Measurements from ENCODE around the gene TRIB2.

The TRIB2 gene

DNA sequence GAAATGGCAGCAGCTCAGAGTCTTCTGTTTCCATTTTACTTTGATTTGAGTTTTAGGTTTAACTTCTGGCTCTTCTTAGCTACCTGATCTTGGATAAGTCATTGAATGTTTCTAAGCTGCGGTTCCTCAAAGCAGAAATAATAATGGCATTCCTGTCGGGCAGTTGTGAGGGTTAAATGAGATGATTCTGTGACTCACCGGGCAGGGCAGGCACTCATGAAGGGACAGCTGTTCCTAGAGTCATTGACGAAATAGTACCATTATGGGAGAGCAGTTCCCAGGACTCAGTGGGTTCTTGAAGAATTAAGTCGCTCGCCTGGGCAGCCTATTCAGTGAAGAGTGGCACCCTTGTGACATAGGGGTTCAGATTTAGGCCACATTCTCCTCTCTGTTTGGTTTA lies 10.3 kb downstream of the TRIB2 start:
- peaks cover 88% of the 10 kb centered on the region for H3K4me1 Mint-ChIP-seq
- no peak overlapping the region for H3K4me3 Mint-ChIP-seq
- no peaks in the 10 kb centered on the region for H3K9me3 Mint-ChIP-seq
- H3K27ac Mint-ChIP-seq (ENCODE audit: low read depth): no peak overlapping the region
- ATAC-seq (replicated peaks; ENCODE audit: extremely low read depth, poor library complexity, severe bottlenecking) (no peak), DNase-seq (ENCODE audit: low spot score in 2 of 2) (no peak)
- H3K27me3 Mint-ChIP-seq: no peaks in the 10 kb centered on the region
- peaks cover 33% of the 10 kb centered on the region for H3K36me3 Mint-ChIP-seq (ENCODE audit: insufficient read depth)

DNA sequence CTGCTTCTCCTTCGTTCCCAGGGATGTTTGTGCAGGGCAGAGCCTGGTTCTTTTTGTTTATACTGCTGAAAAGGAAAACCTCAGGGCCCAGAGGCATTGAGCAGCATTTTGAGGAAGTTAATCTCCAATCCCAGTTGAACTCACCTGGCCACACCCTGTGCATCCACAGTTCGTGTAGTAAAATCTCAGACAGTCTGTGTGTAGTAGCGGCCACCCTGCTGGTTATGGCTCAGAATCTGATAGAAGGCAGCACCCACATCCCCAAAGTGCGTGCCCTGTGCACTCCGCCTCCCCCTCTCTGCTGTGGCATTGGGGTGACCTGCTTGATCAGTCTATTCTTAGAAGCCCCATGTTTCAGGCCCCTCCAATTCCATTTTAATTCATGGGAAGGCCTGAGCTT lies 10.9 kb downstream of the TRIB2 start:
- DNase-seq (ENCODE audit: low spot score in 2 of 2) (no peak), ATAC-seq (replicated peaks; ENCODE audit: extremely low read depth, poor library complexity, severe bottlenecking) (no peak)
- Mint-ChIP-seq H3K36me3 (ENCODE audit: insufficient read depth) (peaks cover 34% of the 10 kb centered on the region), H3K27me3 (no peaks in the 10 kb centered on the region), H3K9me3 (no peaks in the 10 kb centered on the region), H3K4me1 (peaks cover 88% of the 10 kb centered on the region), H3K4me3 (peak overlapping the region; percentile 51), H3K27ac (ENCODE audit: low read depth) (peak overlapping the region; percentile 52)

DNA sequence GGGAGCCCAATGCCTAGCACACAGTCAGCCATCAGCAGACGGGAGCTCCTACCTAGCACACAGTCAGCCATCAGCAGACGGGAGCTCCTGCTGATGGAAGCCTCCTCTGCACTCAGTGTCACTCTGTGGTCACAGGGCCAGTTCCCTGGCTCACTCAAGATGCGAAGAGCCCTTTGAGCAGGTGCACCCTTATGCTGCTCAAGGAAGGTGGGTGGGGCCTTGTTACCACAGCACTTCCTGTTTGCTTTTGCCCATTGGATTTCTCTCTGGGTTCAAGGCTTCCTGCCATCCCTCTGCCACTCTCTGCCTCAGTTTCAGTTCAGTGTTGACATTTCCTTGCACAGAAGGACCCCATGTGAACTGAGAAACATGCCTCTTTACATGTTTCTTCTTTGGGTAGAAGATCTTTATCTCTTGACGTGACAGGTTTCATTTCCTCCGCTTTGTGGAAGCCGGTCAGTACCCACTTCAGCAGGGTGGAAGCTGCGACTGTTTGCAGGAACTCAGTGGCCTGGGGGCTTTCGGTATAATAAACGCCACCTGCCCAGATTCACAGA lies 11.6 kb downstream of the TRIB2 start:
- Mint-ChIP-seq H3K4me1 (peaks cover 82% of the 10 kb centered on the region), H3K36me3 (ENCODE audit: insufficient read depth) (peaks cover 32% of the 10 kb centered on the region), H3K9me3 (no peaks in the 10 kb centered on the region), H3K27ac (ENCODE audit: low read depth) (peak overlapping the region; percentile 52), H3K4me3 (peak overlapping the region; percentile 51), H3K27me3 (no peaks in the 10 kb centered on the region)
- DNase-seq (ENCODE audit: low spot score in 2 of 2) (peak; percentile 37 to 56), ATAC-seq (replicated peaks; ENCODE audit: extremely low read depth, poor library complexity, severe bottlenecking) (peak; percentile 79)

DNA sequence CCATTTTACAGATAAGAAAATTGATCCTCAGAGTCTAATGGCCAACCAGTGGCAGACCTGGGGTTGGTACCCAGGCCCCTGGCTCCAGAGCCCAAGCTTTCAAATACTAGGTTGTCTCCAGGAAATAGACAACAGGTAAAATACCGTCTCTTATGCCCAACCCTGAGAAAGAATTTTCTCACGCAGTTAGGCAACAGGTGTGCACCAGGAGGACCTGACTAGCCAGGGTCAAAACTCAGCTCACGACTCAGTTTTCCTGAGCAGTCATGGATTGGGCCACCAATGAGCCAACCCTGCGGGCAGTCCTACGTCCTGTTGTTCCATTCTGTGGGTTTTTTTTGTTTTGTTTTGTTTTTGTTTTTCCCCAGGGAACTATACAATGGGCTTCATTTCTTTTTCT lies 13.5 kb downstream of the TRIB2 start:
- Mint-ChIP-seq H3K27ac (ENCODE audit: low read depth) (no peak overlapping the region), H3K36me3 (ENCODE audit: insufficient read depth) (peaks cover 27% of the 10 kb centered on the region), H3K4me1 (peaks cover 70% of the 10 kb centered on the region), H3K9me3 (no peaks in the 10 kb centered on the region), H3K4me3 (no peak overlapping the region), H3K27me3 (no peaks in the 10 kb centered on the region)
- DNase-seq (ENCODE audit: low spot score in 2 of 2) (no peak), ATAC-seq (replicated peaks; ENCODE audit: extremely low read depth, poor library complexity, severe bottlenecking) (no peak)

DNA sequence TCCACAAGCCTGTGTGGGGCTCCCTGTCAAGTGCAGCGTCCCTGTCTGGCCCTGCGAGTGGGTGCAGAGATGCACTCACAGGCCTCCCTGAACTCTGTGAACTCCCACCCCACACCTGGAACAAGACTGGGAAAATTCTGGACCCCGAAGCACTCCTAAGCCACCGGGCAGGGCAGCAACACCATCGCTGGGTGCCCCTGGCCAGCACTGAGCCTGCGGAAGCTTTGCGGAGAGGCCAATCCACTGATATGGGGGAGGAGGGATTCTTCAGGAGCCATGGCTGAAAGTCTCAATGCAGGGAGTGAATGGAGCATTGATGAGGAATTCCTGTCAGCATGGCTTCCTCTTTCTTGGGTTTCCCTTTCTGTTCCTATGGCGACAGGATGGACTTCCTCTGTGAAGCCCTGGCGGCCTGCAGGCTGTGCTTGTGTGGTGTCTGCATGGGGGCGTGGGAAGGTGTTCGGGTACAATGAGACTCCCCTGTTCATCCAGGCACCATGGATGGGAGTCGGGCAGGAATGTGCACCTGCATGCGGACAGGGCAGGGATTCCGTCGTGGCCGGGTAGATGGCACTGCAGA lies 15.1 kb downstream of the TRIB2 start:
- Mint-ChIP-seq H3K27me3 (no peaks in the 10 kb centered on the region), H3K4me3 (no peak overlapping the region), H3K9me3 (no peaks in the 10 kb centered on the region), H3K4me1 (peaks cover 69% of the 10 kb centered on the region), H3K27ac (ENCODE audit: low read depth) (no peak overlapping the region), H3K36me3 (ENCODE audit: insufficient read depth) (peaks cover 25% of the 10 kb centered on the region)
- DNase-seq (ENCODE audit: low spot score in 2 of 2) (no peak), ATAC-seq (replicated peaks; ENCODE audit: extremely low read depth, poor library complexity, severe bottlenecking) (no peak)

DNA sequence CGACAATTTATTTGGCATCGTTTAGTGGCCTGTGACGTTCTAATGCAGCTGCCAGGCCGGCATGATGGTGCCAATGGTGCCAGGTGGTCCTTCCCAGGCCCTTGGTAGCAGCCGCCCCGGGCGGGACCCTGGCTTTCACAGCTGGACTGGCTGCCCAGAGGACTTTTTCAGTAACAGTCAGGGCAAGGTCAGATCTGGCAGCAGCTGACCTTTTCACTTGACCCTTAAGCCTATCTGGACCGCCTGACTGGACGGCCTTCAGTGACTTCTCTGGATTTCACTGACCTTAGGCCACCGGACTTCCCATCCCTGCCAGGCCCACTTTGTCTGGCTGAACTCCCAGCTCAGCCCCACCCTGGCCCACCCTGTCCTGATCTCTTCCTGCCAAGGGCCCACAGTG lies 15.9 kb downstream of the TRIB2 start:
- Mint-ChIP-seq H3K4me1 (peaks cover 64% of the 10 kb centered on the region), H3K36me3 (ENCODE audit: insufficient read depth) (peaks cover 25% of the 10 kb centered on the region)

DNA sequence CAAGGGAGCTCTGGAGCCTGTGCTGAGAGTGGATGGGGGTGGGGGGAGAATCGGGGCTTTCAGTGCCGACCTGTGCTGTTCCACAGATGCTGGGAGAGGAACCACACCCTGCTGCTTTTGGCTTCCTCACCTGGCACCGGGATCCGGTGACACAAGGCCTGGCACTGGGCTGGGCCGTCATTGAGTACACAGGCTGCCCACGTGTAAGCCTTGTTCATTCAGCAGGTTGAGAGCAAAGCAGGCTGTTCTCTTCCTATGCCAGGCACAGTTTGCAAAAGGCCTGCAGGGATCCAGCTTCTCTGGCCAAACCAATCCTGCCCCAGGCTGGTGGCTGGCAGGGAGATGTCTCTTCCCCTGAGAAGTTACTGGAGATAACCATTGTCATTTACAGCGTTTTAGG lies 17.1 kb downstream of the TRIB2 start:
- H3K4me3 Mint-ChIP-seq: no peak overlapping the region
- no peaks in the 10 kb centered on the region for H3K9me3 Mint-ChIP-seq
- H3K36me3 Mint-ChIP-seq (ENCODE audit: insufficient read depth): peaks cover 22% of the 10 kb centered on the region
- DNase-seq (ENCODE audit: low spot score in 2 of 2) (no peak), ATAC-seq (replicated peaks; ENCODE audit: extremely low read depth, poor library complexity, severe bottlenecking) (no peak)
- H3K27ac Mint-ChIP-seq (ENCODE audit: low read depth): no peak overlapping the region
- peaks cover 52% of the 10 kb centered on the region for H3K4me1 Mint-ChIP-seq
- H3K27me3 Mint-ChIP-seq: no peaks in the 10 kb centered on the region

More for the DNA sequence above, 15.9 kb downstream of the TRIB2 start:
- Mint-ChIP-seq H3K27me3 (no peaks in the 10 kb centered on the region), H3K9me3 (no peaks in the 10 kb centered on the region), H3K27ac (ENCODE audit: low read depth) (no peak overlapping the region), H3K4me3 (no peak overlapping the region)
- ATAC-seq (replicated peaks; ENCODE audit: extremely low read depth, poor library complexity, severe bottlenecking) (no peak), DNase-seq (ENCODE audit: low spot score in 2 of 2) (no peak)

DNA sequence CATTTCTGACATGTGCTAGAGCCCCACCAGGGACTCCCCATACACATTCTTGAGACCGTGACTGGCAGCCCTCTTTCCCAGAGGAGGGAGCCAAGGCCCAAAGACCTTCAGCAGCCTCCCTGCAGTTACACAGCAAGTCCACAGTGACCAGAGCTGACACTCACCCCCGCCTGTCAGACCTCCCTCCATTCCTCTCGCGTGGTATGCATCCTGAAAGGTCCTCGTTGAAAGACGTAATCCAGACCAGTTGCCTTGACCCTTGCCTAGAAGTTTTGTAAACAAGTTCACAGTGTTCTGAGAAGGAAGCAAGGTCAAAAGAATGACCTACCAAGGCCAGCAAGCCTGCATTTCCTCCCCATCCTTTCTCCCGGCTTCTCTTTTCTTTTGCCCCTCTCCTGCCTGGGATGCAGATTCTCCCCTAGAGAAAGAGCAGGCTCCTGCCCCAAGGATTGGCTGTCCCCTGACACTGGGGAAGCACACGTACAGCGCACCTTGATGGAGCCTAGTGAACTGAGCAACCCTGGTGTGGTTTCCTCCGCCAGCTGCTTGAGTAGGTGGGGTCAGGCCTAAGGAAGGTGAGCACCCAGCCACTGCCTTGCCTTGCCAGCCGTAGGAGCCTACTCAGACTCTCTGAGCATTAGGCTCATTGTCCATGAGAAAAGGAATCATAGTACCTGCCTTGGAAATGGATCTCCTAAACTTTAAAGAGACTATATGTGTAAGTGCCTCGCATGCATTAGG lies 18.3 kb downstream of the TRIB2 start:
- ATAC-seq (replicated peaks; ENCODE audit: extremely low read depth, poor library complexity, severe bottlenecking): no peak
- no peak overlapping the region for H3K4me3 Mint-ChIP-seq
- peaks cover 45% of the 10 kb centered on the region for H3K4me1 Mint-ChIP-seq
- peak overlapping the region; percentile 50 for H3K27ac Mint-ChIP-seq (ENCODE audit: low read depth)
- no peaks in the 10 kb centered on the region for H3K9me3 Mint-ChIP-seq
- H3K27me3 Mint-ChIP-seq: no peaks in the 10 kb centered on the region
- peaks cover 20% of the 10 kb centered on the region for H3K36me3 Mint-ChIP-seq (ENCODE audit: insufficient read depth)
- DNase-seq (ENCODE audit: low spot score in 2 of 2): no peak

DNA sequence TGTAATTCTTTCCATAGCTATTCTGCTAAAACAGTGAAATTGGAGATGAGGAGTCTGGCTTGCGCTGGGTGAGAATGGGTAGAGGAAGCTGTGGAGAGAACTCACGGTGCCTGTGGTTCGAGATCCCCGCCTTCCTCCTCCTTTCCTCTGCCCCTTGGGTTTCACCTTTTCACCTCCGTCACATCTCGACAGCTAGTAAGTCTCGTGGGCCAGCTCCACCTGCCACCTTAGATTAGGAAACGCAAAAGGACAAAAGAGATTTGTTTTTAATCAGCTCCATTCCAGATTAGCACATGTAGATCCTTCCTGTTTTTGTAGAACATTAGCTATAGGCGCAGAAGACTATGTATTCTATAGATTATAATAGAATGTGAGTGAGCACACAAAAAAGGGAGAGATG lies 20.6 kb downstream of the TRIB2 start:
- Mint-ChIP-seq H3K4me3 (no peak overlapping the region), H3K27me3 (no peaks in the 10 kb centered on the region), H3K36me3 (ENCODE audit: insufficient read depth) (peaks cover 29% of the 10 kb centered on the region), H3K4me1 (peaks cover 35% of the 10 kb centered on the region), H3K27ac (ENCODE audit: low read depth) (no peak overlapping the region), H3K9me3 (no peaks in the 10 kb centered on the region)
- DNase-seq (ENCODE audit: low spot score in 2 of 2): no peak
- no peak for ATAC-seq (replicated peaks; ENCODE audit: extremely low read depth, poor library complexity, severe bottlenecking)

DNA sequence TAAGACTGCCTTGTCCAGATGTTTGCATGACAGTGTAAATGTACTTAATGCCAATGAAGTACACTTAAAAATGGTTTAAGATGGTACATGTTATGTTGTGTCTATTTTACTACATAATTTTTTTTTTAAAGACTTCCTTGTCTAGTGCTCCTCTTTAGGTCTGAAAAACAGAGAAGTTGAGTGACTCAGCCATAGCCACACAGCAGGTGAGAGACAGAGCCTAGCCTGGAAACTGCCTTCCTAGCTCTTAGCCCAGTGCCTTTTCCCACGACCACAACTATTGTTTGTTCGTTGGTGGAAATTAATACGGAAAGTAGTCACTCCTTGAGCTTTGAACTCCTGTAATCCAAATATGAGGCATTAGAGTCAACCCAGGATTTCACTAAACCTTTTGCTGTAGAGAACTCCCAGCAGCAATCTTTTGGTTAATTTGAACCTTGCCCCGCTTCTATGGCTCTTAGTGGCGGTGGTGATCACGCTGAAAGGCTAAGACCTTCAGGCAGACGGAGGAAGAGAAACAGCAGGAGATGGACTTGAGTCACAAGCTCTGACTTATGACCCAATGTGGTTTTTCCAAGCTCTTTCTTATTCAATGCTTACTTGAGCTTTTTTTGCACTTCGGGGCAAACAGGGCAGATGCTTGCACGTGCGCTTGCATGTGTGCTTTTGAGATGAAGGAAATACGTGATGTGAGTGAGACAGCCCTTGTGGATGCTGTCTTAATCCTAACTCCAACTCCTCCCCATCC lies 21.2 kb downstream of the TRIB2 start:
- DNase-seq (ENCODE audit: low spot score in 2 of 2) (no peak), ATAC-seq (replicated peaks; ENCODE audit: extremely low read depth, poor library complexity, severe bottlenecking) (no peak)
- H3K4me1 Mint-ChIP-seq: peaks cover 36% of the 10 kb centered on the region
- peaks cover 27% of the 10 kb centered on the region for H3K36me3 Mint-ChIP-seq (ENCODE audit: insufficient read depth)
- H3K27me3 Mint-ChIP-seq: no peaks in the 10 kb centered on the region
- H3K4me3 Mint-ChIP-seq: no peak overlapping the region
- no peak overlapping the region for H3K27ac Mint-ChIP-seq (ENCODE audit: low read depth)
- no peaks in the 10 kb centered on the region for H3K9me3 Mint-ChIP-seq

DNA sequence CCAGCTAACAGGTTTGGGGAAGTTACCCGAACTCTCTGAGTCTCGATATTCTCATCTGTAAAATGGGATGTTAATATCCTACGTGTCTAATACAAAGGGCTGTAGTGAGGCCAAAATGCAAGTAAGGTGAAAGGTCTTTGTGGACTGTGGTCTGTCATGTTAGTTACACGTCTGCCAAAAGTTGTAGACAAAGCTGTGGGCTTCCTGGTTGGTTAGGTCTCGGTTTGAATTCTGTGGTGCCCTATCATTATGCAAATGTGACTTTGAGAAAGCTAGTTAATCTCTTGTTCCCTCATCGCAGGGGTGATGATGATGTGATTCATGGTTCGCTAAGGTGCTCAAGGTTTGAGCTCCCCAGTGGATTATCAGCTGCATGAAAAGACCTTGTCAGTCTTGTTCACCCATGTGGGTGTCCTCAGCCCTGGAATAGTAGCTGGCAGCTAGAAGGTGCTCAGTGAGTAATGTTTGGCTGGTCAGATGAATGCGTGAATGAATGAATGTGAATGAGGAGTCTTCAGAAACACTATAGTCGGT lies 23.1 kb downstream of the TRIB2 start:
- no peak for ATAC-seq (replicated peaks; ENCODE audit: extremely low read depth, poor library complexity, severe bottlenecking)

DNA sequence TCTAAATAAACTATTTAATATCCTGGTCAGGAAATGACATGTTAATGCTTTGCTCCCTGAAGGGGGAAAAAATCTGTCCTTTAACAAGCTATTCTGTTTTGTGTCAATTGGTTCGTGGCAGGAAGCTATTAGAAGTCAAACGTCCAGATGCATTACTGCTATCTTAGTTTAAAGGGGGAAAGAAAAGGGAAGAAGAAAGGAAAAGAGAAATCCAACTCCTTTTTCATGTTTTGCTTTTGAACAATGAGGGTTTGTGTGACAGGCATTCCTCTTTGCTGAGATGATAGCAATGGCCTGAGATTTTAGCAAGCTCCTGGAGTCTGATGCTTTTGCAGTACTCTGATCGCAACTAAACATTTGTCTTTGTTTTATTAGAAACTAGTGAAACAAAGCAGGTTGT lies 24.6 kb downstream of the TRIB2 start:
- peaks cover 14% of the 10 kb centered on the region for H3K36me3 Mint-ChIP-seq (ENCODE audit: insufficient read depth)

More for the DNA sequence above, 23.1 kb downstream of the TRIB2 start:
- no peak for DNase-seq (ENCODE audit: low spot score in 2 of 2)
- H3K4me3 Mint-ChIP-seq: no peak overlapping the region
- H3K9me3 Mint-ChIP-seq: no peaks in the 10 kb centered on the region
- H3K27ac Mint-ChIP-seq (ENCODE audit: low read depth): no peak overlapping the region
- peaks cover 34% of the 10 kb centered on the region for H3K4me1 Mint-ChIP-seq
- H3K27me3 Mint-ChIP-seq: no peaks in the 10 kb centered on the region
- peaks cover 24% of the 10 kb centered on the region for H3K36me3 Mint-ChIP-seq (ENCODE audit: insufficient read depth)

More for the DNA sequence above, 24.6 kb downstream of the TRIB2 start:
- H3K9me3 Mint-ChIP-seq: no peaks in the 10 kb centered on the region
- H3K27me3 Mint-ChIP-seq: no peaks in the 10 kb centered on the region
- peaks cover 25% of the 10 kb centered on the region for H3K4me1 Mint-ChIP-seq
- H3K4me3 Mint-ChIP-seq: no peak overlapping the region
- DNase-seq (ENCODE audit: low spot score in 2 of 2) (no peak), ATAC-seq (replicated peaks; ENCODE audit: extremely low read depth, poor library complexity, severe bottlenecking) (no peak)
- H3K27ac Mint-ChIP-seq (ENCODE audit: low read depth): no peak overlapping the region
